GM12878 (cell line): Measurements from ENCODE around the gene CDH4. TPM values are rescaled to one million over a fixed set of nuclear protein-coding genes. Genes with fewer than 3 reads are reported as not detected.

Experiments
- ASH2L ChIP-seq: fragments of 300-600, 200-600 bp; sonication (generic); IDR thresholded peaks from 2 replicates; pipeline ENCODE4 v1.6.1; 2017; ENCODE audit warnings: low read depth, mild to moderate bottlenecking, borderline replicate concordance
- FOS ChIP-seq: IDR thresholded peaks from 3 replicates; pipeline ENCODE4 v1.6.1; 2011; ENCODE audit warnings: borderline replicate concordance; ENCODE audit not compliant: insufficient read length; ENCODE audit errors: extremely low read depth
- SUZ12 ChIP-seq: fragments of 200-600 bp; sonication (generic); IDR thresholded peaks from one replicate; pipeline ENCODE4 v1.6.1; 2018; ENCODE audit warnings: antibody characterized with exemption, mild to moderate bottlenecking; ENCODE audit not compliant: unreplicated experiment
- polyA plus RNA-seq, 11 experiments: library from polyadenylated mRNA; depleted of rRNA in 4 of 11; unstranded in 6 of 11; stranded (reverse) in 5 of 11; fragments of >200 nt; fragmentation: Nextera tagmentation in 4 of 11; fragmentation: Illumina TruSeq in 1 of 11; extraction: Ambion mirVana in 4 of 11; extraction: Trizol in 1 of 11; gene quantifications; 1 replicate in 1 of 11; 2 replicates in 10 of 11; pipeline versions ENCODE4 v1.2.1 to v1.2.3, GENCODE V29; 2011 to 2016; ENCODE audit warnings: inconsistent platforms in 2 of 11, missing spikeins in 2 of 11, low read depth in 1 of 11
- total RNA-seq, 4 experiments: library from RNA; depleted of rRNA in 3 of 4; stranded (reverse); fragments of >200 nt in 3 of 4; fragmentation: Illumina TruSeq in 1 of 4; extraction: Trizol in 1 of 4; gene quantifications; 2 replicates each; pipeline versions ENCODE4 v1.2.1 to v1.2.3, GENCODE V29; 2013 to 2021
- TF ChIP-seq, protein P1 (sequence below): IDR thresholded peaks from 2 replicates; pipeline ENCODE4 v1.6.1; 2011; ENCODE audit warnings: borderline replicate concordance, low read depth, mild to moderate bottlenecking, moderate library complexity, low read length; ENCODE audit not compliant: insufficient read depth, poor library complexity, severe bottlenecking
- TF ChIP-seq, protein P2 (sequence below): IDR thresholded peaks from 2 replicates; pipeline ENCODE4 v1.6.1; 2012; ENCODE audit warnings: low read depth, low read length, improper control_type of control experiment
- TF ChIP-seq, protein P3 (sequence below): fragments of 450-650 bp; IDR thresholded peaks from 2 replicates; pipeline ENCODE4 v1.6.1; 2016; ENCODE audit warnings: mild to moderate bottlenecking
- TF ChIP-seq, protein P4 (sequence below): fragments of 450-650 bp; IDR thresholded peaks from 2 replicates; pipeline ENCODE4 v1.6.1; 2017; ENCODE audit warnings: mild to moderate bottlenecking, low read depth, inconsistent platforms; ENCODE audit not compliant: poor library complexity, severe bottlenecking

The CDH4 gene
- total and polyA plus RNA-seq, 10 of the 15 experiments (the other 5 are each of a cell fraction or from before 2014, with no cell fraction given), result not detected

DNA sequence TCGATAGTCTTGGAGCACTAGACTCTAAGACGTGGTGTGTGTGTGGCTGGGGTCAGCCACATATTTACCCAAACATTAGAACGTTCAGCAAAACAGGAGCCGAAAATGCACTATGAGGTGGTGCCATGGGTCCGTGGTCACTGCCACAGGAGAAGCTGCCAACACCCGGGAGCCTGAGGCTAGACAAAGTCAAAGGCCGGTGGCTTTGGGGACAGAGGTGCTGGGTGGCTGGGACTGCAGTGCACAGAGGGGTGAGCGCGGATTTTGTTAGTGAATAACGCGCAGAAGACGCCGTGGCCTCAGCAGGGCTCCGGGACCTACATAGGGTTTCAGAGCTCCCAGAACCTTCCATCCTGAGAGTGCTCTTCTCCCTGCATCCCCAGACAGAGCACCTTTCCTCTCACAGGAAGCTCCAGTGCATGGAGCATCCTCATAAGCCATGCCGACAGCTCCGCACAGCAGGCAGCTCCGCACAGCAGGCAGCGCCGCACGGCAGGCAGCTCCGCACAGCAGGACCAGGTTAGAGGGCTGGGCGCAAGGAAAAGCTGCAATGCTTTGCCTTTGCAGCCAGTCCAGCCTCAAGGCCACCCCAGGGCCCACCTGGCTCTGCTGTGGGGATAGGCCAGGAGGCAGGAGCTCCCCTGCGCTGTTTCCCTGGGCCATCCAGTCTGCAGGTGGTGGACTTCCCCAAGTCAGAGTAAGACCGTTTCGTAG, 509.5 kb downstream of the CDH4 start (continued):
- TF ChIP-seq FOS (no peak), SUZ12 (no peak), ASH2L (no peak)
- TF ChIP-seq, protein P1, sequence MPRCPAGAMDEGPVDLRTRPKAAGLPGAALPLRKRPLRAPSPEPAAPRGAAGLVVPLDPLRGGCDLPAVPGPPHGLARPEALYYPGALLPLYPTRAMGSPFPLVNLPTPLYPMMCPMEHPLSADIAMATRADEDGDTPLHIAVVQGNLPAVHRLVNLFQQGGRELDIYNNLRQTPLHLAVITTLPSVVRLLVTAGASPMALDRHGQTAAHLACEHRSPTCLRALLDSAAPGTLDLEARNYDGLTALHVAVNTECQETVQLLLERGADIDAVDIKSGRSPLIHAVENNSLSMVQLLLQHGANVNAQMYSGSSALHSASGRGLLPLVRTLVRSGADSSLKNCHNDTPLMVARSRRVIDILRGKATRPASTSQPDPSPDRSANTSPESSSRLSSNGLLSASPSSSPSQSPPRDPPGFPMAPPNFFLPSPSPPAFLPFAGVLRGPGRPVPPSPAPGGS, result no peak
- TF ChIP-seq, protein P2, sequence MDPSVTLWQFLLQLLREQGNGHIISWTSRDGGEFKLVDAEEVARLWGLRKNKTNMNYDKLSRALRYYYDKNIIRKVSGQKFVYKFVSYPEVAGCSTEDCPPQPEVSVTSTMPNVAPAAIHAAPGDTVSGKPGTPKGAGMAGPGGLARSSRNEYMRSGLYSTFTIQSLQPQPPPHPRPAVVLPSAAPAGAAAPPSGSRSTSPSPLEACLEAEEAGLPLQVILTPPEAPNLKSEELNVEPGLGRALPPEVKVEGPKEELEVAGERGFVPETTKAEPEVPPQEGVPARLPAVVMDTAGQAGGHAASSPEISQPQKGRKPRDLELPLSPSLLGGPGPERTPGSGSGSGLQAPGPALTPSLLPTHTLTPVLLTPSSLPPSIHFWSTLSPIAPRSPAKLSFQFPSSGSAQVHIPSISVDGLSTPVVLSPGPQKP, result no peak
- TF ChIP-seq, protein P3, sequence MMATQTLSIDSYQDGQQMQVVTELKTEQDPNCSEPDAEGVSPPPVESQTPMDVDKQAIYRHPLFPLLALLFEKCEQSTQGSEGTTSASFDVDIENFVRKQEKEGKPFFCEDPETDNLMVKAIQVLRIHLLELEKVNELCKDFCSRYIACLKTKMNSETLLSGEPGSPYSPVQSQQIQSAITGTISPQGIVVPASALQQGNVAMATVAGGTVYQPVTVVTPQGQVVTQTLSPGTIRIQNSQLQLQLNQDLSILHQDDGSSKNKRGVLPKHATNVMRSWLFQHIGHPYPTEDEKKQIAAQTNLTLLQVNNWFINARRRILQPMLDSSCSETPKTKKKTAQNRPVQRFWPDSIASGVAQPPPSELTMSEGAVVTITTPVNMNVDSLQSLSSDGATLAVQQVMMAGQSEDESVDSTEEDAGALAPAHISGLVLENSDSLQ, result no peak
- TF ChIP-seq, protein P4, sequence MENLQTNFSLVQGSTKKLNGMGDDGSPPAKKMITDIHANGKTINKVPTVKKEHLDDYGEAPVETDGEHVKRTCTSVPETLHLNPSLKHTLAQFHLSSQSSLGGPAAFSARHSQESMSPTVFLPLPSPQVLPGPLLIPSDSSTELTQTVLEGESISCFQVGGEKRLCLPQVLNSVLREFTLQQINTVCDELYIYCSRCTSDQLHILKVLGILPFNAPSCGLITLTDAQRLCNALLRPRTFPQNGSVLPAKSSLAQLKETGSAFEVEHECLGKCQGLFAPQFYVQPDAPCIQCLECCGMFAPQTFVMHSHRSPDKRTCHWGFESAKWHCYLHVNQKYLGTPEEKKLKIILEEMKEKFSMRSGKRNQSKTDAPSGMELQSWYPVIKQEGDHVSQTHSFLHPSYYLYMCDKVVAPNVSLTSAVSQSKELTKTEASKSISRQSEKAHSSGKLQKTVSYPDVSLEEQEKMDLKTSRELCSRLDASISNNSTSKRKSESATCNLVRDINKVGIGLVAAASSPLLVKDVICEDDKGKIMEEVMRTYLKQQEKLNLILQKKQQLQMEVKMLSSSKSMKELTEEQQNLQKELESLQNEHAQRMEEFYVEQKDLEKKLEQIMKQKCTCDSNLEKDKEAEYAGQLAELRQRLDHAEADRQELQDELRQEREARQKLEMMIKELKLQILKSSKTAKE, result no peak
